ENCODE measurements around the gene GNAO1. TPM values are rescaled to one million over a fixed set of nuclear protein-coding genes. Genes with fewer than 3 reads are reported as not detected.

Gene GNAO1
- polyA plus RNA-seq, 1 experiment = 10.8 TPM

- no peak for TF ChIP-seq CTCF (IDR thresholded peaks at IDR 0.05; ENCODE audit: insufficient read depth, low read depth, low read length)
- CTCF ChIA-PET = interaction anchor here (0.8 to 1.5 kb wide), 4 partner anchors 10 to 290 kb away, joined by 3 to 4 read pairs (median 4); no protein-coding TSS in a partner anchor
Measured at GRCh38 chr16:56233795-56234566, 42.7 kb downstream of the GNAO1 start.

GRCh38 chr16:56234737-56235136, 43.4 kb downstream of the GNAO1 start:
- CTCF ChIA-PET = interaction anchor here (1.4 to 1.5 kb wide), 2 partner anchors 43 to 291 kb away, joined by 4 read pairs; no protein-coding TSS in a partner anchor
- TF ChIP-seq CTCF (IDR thresholded peaks at IDR 0.05; ENCODE audit: insufficient read depth, low read depth, low read length) = no peak
- DNase-seq (ENCODE audit: low read depth) = no peak
- POLR2A ChIA-PET = no interaction called here
- H3K27me3 ChIP-seq (ENCODE audit: control insufficient read depth, insufficient read depth, low read length) = no peaks in the 10 kb centered on the region
- no peaks in the 10 kb centered on the region for H3K36me3 ChIP-seq (ENCODE audit: control insufficient read depth, insufficient read depth, low read length)
- H3K4me3 ChIP-seq (ENCODE audit: low read depth, low read length) = no peak overlapping the region

More at GRCh38 chr16:56233795-56234566, 42.7 kb downstream of the GNAO1 start:
- Histone ChIP-seq H3K4me3 (ENCODE audit: low read depth, low read length) (no peak overlapping the region), H3K27me3 (ENCODE audit: control insufficient read depth, insufficient read depth, low read length) (no peaks in the 10 kb centered on the region), H3K36me3 (ENCODE audit: control insufficient read depth, insufficient read depth, low read length) (no peaks in the 10 kb centered on the region)
- no peak for DNase-seq (ENCODE audit: low read depth)
- POLR2A ChIA-PET = no interaction called here

GRCh38 chr16:56237451-56237930, 46.2 kb downstream of the GNAO1 start:
- Histone ChIP-seq H3K36me3 (ENCODE audit: control insufficient read depth, insufficient read depth, low read length) (no peaks in the 10 kb centered on the region), H3K4me3 (ENCODE audit: low read depth, low read length) (no peak overlapping the region), H3K27me3 (ENCODE audit: control insufficient read depth, insufficient read depth, low read length) (no peaks in the 10 kb centered on the region)
- ChIA-PET POLR2A (interaction anchor here (0.7 kb wide), 1 partner anchor 25 kb away, joined by 5 read pairs; no protein-coding TSS in a partner anchor), CTCF (no interaction called here)
- TF ChIP-seq CTCF (IDR thresholded peaks at IDR 0.05; ENCODE audit: insufficient read depth, low read depth, low read length) = no peak
- DNase-seq (ENCODE audit: low read depth) = no peak

DNA sequence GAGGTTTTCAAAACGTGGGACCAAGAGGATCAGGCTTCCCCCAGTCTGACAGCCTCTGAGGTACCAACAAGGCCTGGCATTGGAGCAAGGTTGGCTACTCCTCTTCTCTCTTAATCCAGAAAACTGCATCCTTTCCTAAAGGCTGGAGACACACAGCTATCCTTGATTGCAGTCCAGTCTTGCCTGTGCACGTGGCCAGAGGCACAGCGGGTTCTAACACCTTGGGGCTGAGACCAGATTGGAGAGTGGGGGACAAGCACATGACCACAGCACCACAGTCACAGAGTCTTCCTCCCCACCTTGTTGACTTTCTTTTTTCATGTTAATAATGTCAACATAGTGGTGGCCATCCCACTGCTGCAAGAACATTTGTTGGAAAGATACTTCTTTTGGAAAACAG, 46.9 kb downstream of the GNAO1 start:
- Histone ChIP-seq H3K36me3 (ENCODE audit: control insufficient read depth, insufficient read depth, low read length) (no peaks in the 10 kb centered on the region), H3K4me3 (ENCODE audit: low read depth, low read length) (no peak overlapping the region), H3K27me3 (ENCODE audit: control insufficient read depth, insufficient read depth, low read length) (no peaks in the 10 kb centered on the region)
- no peak for DNase-seq (ENCODE audit: low read depth)
- TF ChIP-seq CTCF (IDR thresholded peaks at IDR 0.05; ENCODE audit: insufficient read depth, low read depth, low read length) = no peak
- POLR2A ChIA-PET = no interaction called here
- CTCF ChIA-PET = no interaction called here

GRCh38 chr16:56241596-56241995, 50.3 kb downstream of the GNAO1 start:
- ChIA-PET POLR2A (no interaction called here), CTCF (interaction anchor here (1.6 kb wide), 1 partner anchor 11 kb away, joined by 5 read pairs; no protein-coding TSS in a partner anchor)
- Histone ChIP-seq H3K27me3 (ENCODE audit: control insufficient read depth, insufficient read depth, low read length) (no peaks in the 10 kb centered on the region), H3K4me3 (ENCODE audit: low read depth, low read length) (no peak overlapping the region), H3K36me3 (ENCODE audit: control insufficient read depth, insufficient read depth, low read length) (no peaks in the 10 kb centered on the region)
- DNase-seq (ENCODE audit: low read depth) = peak; percentile 47
- TF ChIP-seq CTCF (IDR thresholded peaks at IDR 0.05; ENCODE audit: insufficient read depth, low read depth, low read length) = no peak

Measured in BJ (cell line).